Mucosa of stomach (tissue), 1 donor: Measurements from ENCODE around the gene MLXIPL.
"Not testable (repeated sequence)": the region's sequence is repeated elsewhere in the genome, so short reads cannot be mapped to it uniquely, and the experiment has no call there.

Experiments used
- H3K27me3 ChIP-seq: one replicate; pipeline ENCODE4 v1.7.0; 2013; ENCODE audit warnings: mild to moderate bottlenecking, low read length; ENCODE audit not compliant: control insufficient read depth, insufficient read depth
- H3K36me3 ChIP-seq: one replicate; pipeline ENCODE4 v1.7.0; 2013; ENCODE audit warnings: low read length; ENCODE audit not compliant: control insufficient read depth, insufficient read depth
- H3K4me1 ChIP-seq: one replicate; pipeline ENCODE4 v1.7.0; 2013; ENCODE audit warnings: mild to moderate bottlenecking, low read length; ENCODE audit not compliant: control insufficient read depth, insufficient read depth
- H3K4me3 ChIP-seq: one replicate; pipeline ENCODE4 v1.7.0; 2013; ENCODE audit warnings: low read length
- H3K9ac ChIP-seq: one replicate; pipeline ENCODE4 v1.7.0; 2013; ENCODE audit warnings: mild to moderate bottlenecking, low read length, moderate library complexity
- H3K9me3 ChIP-seq: one replicate; pipeline ENCODE4 v1.7.0; 2013; ENCODE audit warnings: mild to moderate bottlenecking, low read length, moderate library complexity; ENCODE audit not compliant: control insufficient read depth
- donor health status: Pancreatic carcinoma.

The MLXIPL gene

DNA sequence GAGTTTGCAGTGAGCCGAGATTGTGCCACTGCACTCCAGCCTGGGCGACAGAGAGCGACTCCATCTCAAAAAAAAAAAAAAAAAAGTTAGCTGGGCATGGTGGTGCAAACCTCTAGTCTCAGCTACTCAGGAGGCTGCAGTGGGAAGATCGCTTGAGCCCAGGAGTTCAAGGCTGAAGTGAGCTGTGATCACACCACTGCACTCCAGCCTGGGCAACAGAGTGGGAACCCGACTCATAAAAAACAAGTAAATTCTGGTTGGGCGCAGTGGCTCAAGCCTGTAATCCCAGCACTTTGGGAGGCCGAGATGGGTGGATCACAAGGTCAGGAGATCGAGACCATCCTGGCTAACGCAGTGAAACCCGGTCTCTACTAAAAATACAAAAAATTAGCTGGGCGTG is 4.9 kb downstream of the MLXIPL start:
- H3K9me3 ChIP-seq, H3K9ac ChIP-seq, H3K4me3 ChIP-seq, H3K36me3 ChIP-seq: not testable (repeated sequence)
- Histone ChIP-seq H3K27me3 (peaks cover 33% of the 10 kb centered on the region), H3K4me1 (peaks cover 19% of the 10 kb centered on the region)

- Histone ChIP-seq H3K4me1 (peaks cover 18% of the 10 kb centered on the region), H3K4me3 (no peak overlapping the region), H3K36me3 (no peaks in the 10 kb centered on the region), H3K9ac (no peak overlapping the region), H3K9me3 (no peaks in the 10 kb centered on the region), H3K27me3 (peaks cover 28% of the 10 kb centered on the region)
These were observed 5.8 kb downstream of the MLXIPL start for GRCh38 chr7:73618538-73618937.

DNA sequence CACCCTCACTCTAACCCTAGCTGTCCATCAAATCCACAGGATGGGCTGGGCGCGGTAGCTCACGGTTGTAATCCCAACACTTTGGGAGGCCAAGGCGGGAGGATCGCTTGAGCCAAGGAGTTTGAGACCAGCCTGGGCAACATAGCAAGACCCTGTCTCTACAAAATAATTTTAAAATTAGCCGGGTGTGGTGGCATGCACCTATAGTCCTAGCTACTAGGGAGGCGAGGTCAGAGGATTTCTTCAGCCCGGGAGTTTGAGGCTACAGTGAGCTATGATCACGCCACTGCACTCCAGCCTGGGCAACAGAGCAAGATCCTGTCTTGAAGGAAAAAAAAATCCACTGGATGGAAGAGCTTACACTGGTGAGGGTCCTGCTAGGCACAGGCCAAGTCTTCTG is 6.8 kb downstream of the MLXIPL start:
- H3K27me3 ChIP-seq, result peaks cover 21% of the 10 kb centered on the region
- H3K4me1 ChIP-seq, result peaks cover 19% of the 10 kb centered on the region
- not testable (repeated sequence) for H3K9ac ChIP-seq, H3K9me3 ChIP-seq, H3K4me3 ChIP-seq, H3K36me3 ChIP-seq

DNA sequence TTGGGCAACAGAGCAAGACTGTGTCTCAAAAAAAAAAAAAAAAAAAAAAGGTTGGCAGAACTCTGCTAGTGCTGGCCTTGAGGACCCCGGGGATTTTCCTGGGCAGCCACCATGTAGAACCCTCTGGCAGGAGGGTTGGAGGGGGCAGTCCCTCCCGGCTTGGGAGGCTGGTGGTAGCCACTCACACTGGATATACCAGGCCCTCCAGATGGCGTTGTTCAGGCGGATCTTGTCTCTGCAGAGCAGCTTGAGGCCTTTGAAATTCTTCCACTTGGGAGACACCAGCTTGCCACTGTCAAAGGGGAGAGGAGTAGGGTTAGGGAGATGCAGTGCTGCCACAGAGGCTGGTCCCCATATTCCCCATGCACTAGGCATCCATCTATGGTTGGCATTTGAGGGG is 8.4 kb downstream of the MLXIPL start:
- H3K9ac ChIP-seq, result no peak overlapping the region

GRCh38 chr7:73614937-73615336 is 9.4 kb downstream of the MLXIPL start:
- peaks cover 19% of the 10 kb centered on the region for H3K4me1 ChIP-seq

More for the DNA sequence above, 8.4 kb downstream of the MLXIPL start:
- H3K4me3 ChIP-seq, result no peak overlapping the region
- H3K9me3 ChIP-seq, result no peaks in the 10 kb centered on the region
- H3K4me1 ChIP-seq, result peaks cover 19% of the 10 kb centered on the region
- H3K36me3 ChIP-seq, result no peaks in the 10 kb centered on the region
- peaks cover 15% of the 10 kb centered on the region for H3K27me3 ChIP-seq

DNA sequence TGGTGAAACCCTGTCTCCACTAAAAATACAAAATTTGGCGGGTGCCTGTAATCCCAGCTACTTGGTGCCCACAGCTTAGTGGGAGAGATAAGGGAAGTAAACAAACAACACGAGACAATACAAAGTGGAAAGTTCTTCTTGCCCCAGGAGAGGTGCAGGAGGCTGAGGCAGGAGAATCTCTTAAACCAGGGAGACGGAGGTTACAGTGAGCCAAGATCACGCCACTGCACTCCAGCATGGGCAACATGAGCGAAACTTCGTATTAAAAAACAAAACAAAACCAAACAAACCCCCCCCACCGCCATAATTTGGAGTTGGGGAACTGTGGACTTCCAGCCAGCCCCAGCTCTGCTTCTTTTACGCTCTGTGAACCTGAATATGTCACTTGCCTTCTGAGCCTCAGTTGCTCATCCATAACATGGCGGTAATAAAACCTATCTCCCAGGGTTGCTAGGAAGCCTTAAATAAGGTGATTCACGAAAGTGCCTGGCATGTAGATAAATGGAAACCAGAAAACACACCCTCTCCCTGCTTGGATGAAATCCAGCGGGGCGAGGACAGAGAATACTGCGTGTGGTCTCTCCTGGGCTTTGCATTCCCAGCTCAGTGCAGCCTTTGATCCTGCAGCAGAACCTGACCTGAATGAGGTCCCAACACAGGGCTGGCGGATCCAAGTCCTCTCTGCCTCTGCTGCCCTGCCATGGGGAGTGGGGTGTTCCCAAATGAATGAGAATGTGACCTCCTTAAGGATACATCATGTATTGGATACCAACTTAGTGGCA is 10.2 kb downstream of the MLXIPL start:
- Histone ChIP-seq H3K36me3 (no peaks in the 10 kb centered on the region), H3K4me1 (peaks cover 19% of the 10 kb centered on the region), H3K4me3 (no peak overlapping the region), H3K27me3 (peaks cover 15% of the 10 kb centered on the region), H3K9me3 (no peaks in the 10 kb centered on the region), H3K9ac (no peak overlapping the region)

More at GRCh38 chr7:73614937-73615336, 9.4 kb downstream of the MLXIPL start:
- not testable (repeated sequence) for H3K9me3 ChIP-seq, H3K9ac ChIP-seq, H3K4me3 ChIP-seq, H3K36me3 ChIP-seq
- peaks cover 15% of the 10 kb centered on the region for H3K27me3 ChIP-seq

- Histone ChIP-seq H3K4me3 (no peak overlapping the region), H3K9me3 (no peaks in the 10 kb centered on the region), H3K9ac (no peak overlapping the region), H3K4me1 (peaks cover 19% of the 10 kb centered on the region), H3K27me3 (peaks cover 13% of the 10 kb centered on the region), H3K36me3 (no peaks in the 10 kb centered on the region)
These were observed 11.6 kb downstream of the MLXIPL start for GRCh38 chr7:73612598-73613269.

- H3K9me3 ChIP-seq, result no peaks in the 10 kb centered on the region
- H3K4me1 ChIP-seq, result peaks cover 26% of the 10 kb centered on the region
- H3K27me3 ChIP-seq, result peaks cover 22% of the 10 kb centered on the region
- H3K4me3 ChIP-seq, result no peak overlapping the region
- H3K9ac ChIP-seq, result no peak overlapping the region
- H3K36me3 ChIP-seq, result no peaks in the 10 kb centered on the region
These were observed 13.2 kb downstream of the MLXIPL start for GRCh38 chr7:73611017-73611555.

GRCh38 chr7:73610105-73610504 is 14.2 kb downstream of the MLXIPL start:
- H3K9me3 ChIP-seq, result no peaks in the 10 kb centered on the region
- peaks cover 19% of the 10 kb centered on the region for H3K27me3 ChIP-seq
- H3K9ac ChIP-seq, result no peak overlapping the region
- peaks cover 26% of the 10 kb centered on the region for H3K4me1 ChIP-seq
- no peaks in the 10 kb centered on the region for H3K36me3 ChIP-seq
- no peak overlapping the region for H3K4me3 ChIP-seq

DNA sequence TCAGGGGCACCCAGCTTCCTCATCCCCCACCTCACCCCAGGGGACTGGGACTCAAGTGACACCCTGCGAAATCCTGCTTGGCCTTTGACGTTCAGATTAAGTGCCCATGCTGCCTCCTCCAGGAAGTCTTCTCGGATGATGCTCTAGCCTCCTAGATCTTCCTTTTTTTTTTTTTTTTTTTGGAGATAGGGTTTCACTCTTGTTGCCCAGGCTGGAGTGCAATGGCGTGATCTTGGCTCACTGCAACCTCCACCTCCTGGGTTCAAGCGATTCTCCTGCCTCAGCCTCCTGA is 16.7 kb downstream of the MLXIPL start:
- H3K36me3 ChIP-seq, result not testable (repeated sequence)
- peaks cover 19% of the 10 kb centered on the region for H3K27me3 ChIP-seq

DNA sequence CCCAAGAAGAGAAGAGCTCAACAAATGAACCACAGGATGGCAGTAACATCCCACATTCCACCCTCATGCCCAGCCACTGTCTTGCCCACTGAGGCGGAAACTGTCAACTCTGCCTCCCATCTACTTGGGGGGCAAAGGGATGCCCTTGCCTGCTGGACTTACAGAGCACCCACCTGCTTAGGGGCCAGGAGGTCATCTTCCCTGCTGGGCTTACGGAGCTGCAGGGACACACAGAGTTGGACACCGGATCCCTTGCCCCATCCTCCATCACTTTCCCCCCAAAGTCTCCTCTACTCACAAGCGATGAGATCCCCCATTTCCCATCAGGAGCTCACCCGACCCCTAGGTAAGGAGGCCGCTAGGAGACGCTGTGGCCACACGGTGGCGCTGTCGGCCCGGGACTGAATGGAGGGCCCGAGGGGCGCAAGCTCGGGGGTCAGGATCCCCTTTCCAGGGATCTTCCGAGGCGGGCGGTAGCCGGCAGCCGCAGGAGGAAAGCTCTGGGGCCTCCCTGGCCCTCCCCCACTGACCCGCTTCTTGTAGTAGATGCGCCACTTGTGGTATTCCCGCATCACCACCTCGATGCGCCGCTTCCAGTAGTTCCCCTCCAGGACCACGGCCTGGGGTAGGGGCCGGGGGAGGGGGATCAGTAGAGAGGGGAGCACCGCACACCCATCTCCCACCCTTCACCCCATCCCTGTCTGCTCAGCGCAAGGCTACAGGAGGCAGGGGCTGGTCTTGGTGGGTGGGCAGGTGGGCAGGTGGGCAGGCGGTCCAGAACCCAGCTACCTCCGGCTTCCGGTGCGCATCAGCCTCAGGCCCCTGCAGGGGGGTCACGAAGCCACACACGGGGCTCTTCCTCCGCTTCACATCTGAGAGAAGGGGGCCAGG is 17.3 kb downstream of the MLXIPL start:
- H3K27me3 ChIP-seq, result peaks cover 19% of the 10 kb centered on the region
- H3K36me3 ChIP-seq, result no peaks in the 10 kb centered on the region
- no peak overlapping the region for H3K9ac ChIP-seq
- peaks cover 6% of the 10 kb centered on the region for H3K4me1 ChIP-seq
- no peaks in the 10 kb centered on the region for H3K9me3 ChIP-seq
- H3K4me3 ChIP-seq, result no peak overlapping the region

More for the DNA sequence above, 16.7 kb downstream of the MLXIPL start:
- H3K9me3 ChIP-seq, H3K4me3 ChIP-seq, H3K4me1 ChIP-seq, H3K9ac ChIP-seq: not testable (repeated sequence)
